HepG2 (cell line): ENCODE results near the gene CACNA2D3. TPM values are rescaled to one million over a fixed set of nuclear protein-coding genes. Genes with fewer than 3 reads are reported as not detected.

Source experiments
- ATAC-seq: fragments of 200-7000 bp; cut with Tn5 transposase; 3 replicates; pipeline ENCODE4 v1.9.1; 2020; ENCODE audit warnings: mild to moderate bottlenecking, moderate library complexity
- BruUV-seq: library from RNA; stranded (reverse); fragments of 400-500 nt; replicated peaks from 2 replicates; lab custom pipeline; 2021; lab: Mats Ljungman, UMichigan
- CTCF ChIA-PET: fragments of 300-600 bp; formaldehyde crosslinking; extraction: SDS; loops from one replicate; lab custom pipeline; 2021; ENCODE audit warnings: low total read pairs, inconsistent platforms, low intra/inter-chr PET ratio; lab: Yijun Ruan, JAX
- POLR2A ChIA-PET: fragments of 350-600 bp; sonication (Branson Sonifier 250); formaldehyde crosslinking; loops from one replicate; lab custom pipeline; 2020; ENCODE audit warnings: antibody characterized with exemption, inconsistent platforms; lab: Yijun Ruan, JAX
- DNase-seq: peaks from one replicate; pipeline ENCODE4 v3.0.0-alpha.2; 2015; ENCODE audit warnings: low spot score
- FAIRE-seq: peaks from 3 replicates; lab custom pipeline; 2011; peaks lifted over from hg19 to GRCh38; lab: Jason Lieb, UNC
- H2AFZ ChIP-seq: one replicate; pipeline ENCODE4 v1.6.1; 2011; ENCODE audit warnings: low read length, inconsistent platforms
- H3K27ac ChIP-seq: fragments of 300-600 bp; 3 replicates; pipeline ENCODE4 v1.8.0; 2011; ENCODE audit warnings: mixed run types, mild to moderate bottlenecking, mixed read lengths, low read length, inconsistent platforms; ENCODE audit not compliant: insufficient read depth; ENCODE audit errors: extremely low read length
- H3K27me3 ChIP-seq, 2 experiments: fragments of 200-600 bp in 1 of 2; 2 replicates in 1 of 2; 3 replicates in 1 of 2; pipeline versions ENCODE4 v1.6.0 to v1.8.0; 2011; ENCODE audit warnings: low read length in 2 of 2, mild to moderate bottlenecking in 2 of 2, moderate library complexity in 2 of 2, inconsistent platforms in 1 of 2; ENCODE audit not compliant: insufficient read depth in 2 of 2, control insufficient read depth in 1 of 2
- H3K36me3 ChIP-seq, 2 experiments: fragments of 200-600 bp in 1 of 2; replicated peaks in 1 of 2; 2 replicates in 1 of 2; 3 replicates in 1 of 2; pipeline versions ENCODE4 v1.5.1 to v1.8.0; 2011; ENCODE audit warnings: low read length in 2 of 2, inconsistent platforms in 1 of 2; ENCODE audit not compliant: insufficient read depth in 2 of 2, control insufficient read depth in 1 of 2
- H3K4me1 ChIP-seq: 2 replicates; pipeline ENCODE4 v1.5.1; 2012; ENCODE audit warnings: low read length, inconsistent platforms; ENCODE audit not compliant: insufficient read depth
- H3K4me2 ChIP-seq: 2 replicates; pipeline ENCODE4 v1.6.0; 2011; ENCODE audit warnings: low read depth, low read length, inconsistent platforms
- H3K4me3 ChIP-seq, 3 experiments: fragments of 200-600 bp in 1 of 3; sonication (generic), shearing (Covaris generic) in 1 of 3; replicated peaks in 1 of 3; 2 replicates each; pipeline ENCODE4 v1.5.1; 2011 to 2016; ENCODE audit warnings: low read length in 3 of 3, inconsistent platforms in 2 of 3, low read depth in 2 of 3, mild to moderate bottlenecking in 2 of 3, control low read depth in 1 of 3, mixed read lengths in 1 of 3; ENCODE audit not compliant: insufficient read depth in 1 of 3
- H3K79me2 ChIP-seq: one replicate; pipeline ENCODE4 v1.6.1; 2011; ENCODE audit warnings: low read length, inconsistent platforms; ENCODE audit not compliant: insufficient read depth
- H3K9ac ChIP-seq: 2 replicates; pipeline ENCODE4 v1.6.0; 2011; ENCODE audit warnings: mild to moderate bottlenecking, low read depth, low read length, inconsistent platforms; ENCODE audit not compliant: insufficient read depth
- H3K9me3 ChIP-seq: 2 replicates; pipeline ENCODE4 v1.5.1; 2012; ENCODE audit warnings: mild to moderate bottlenecking, low read length
- H4K20me1 ChIP-seq: 2 replicates; pipeline ENCODE4 v1.6.0; 2011; ENCODE audit warnings: inconsistent platforms, mild to moderate bottlenecking, low read length, moderate library complexity; ENCODE audit not compliant: insufficient read depth
- CBX5 ChIP-seq: sonication (generic); formaldehyde crosslinking; IDR thresholded peaks from 2 replicates; pipeline ENCODE4 v1.4.0; 2020; ENCODE audit warnings: missing genetic modification reagents, borderline replicate concordance
- SOX6 ChIP-seq, 2 experiments: fragments of 450-650 bp in 1 of 2; sonication (generic) in 1 of 2; formaldehyde crosslinking in 1 of 2; IDR thresholded peaks; 2 replicates each; pipeline versions ENCODE4 v1.4.0 to v1.6.1; 2017 to 2020; ENCODE audit warnings: antibody characterized with exemption in 1 of 2, mild to moderate bottlenecking in 1 of 2, missing genetic modification reagents in 1 of 2
- STAT5B ChIP-seq: sonication (generic); formaldehyde crosslinking; IDR thresholded peaks from 2 replicates; pipeline ENCODE4 v1.4.0; 2020; ENCODE audit warnings: missing genetic modification reagents
- ZKSCAN5 ChIP-seq: sonication (generic); formaldehyde crosslinking; IDR thresholded peaks from 2 replicates; pipeline ENCODE4 v1.5.1; 2020; ENCODE audit warnings: mild to moderate bottlenecking, missing genetic modification reagents
- ZNF331 ChIP-seq: sonication (generic); formaldehyde crosslinking; IDR thresholded peaks from 2 replicates; pipeline ENCODE4 v1.4.0; 2020; ENCODE audit warnings: missing genetic modification reagents
- ZNF546 ChIP-seq: sonication (generic); formaldehyde crosslinking; conservative IDR thresholded peaks from 2 replicates; pipeline ENCODE4 v1.8.1; 2023; ENCODE audit warnings: mild to moderate bottlenecking, missing genetic modification reagents
- WGBS: methylation state at CpG from one replicate; pipeline ENCODE4 v1.1.6; 2017; ENCODE audit warnings: low lambda C conversion rate; 5-methylcytosine and 5-hydroxymethylcytosine counted together
- in situ Hi-C: cut with HindIII; loops from 2 replicates; pipeline ENCODE4 v1.10.0; 2017; ENCODE audit warnings: low pct_unique_long_range_greater_than_20kb; ENCODE audit not compliant: extremely low pct_ligation_motif_present
- intact Hi-C: fragments of 100-400 bp; cut with micrococcal nuclease; formaldehyde crosslinking; loops from one replicate; pipeline ENCODE4 v1.10.0; 2022; ENCODE audit not compliant: unreplicated experiment
- polyA plus RNA-seq, 8 experiments: library from polyadenylated mRNA; depleted of rRNA in 3 of 8; stranded (reverse) in 7 of 8; unstranded in 1 of 8; fragments of >200 nt; fragmentation: Illumina TruSeq in 4 of 8; extraction: Trizol in 4 of 8; gene quantifications; 2 replicates each; pipeline versions ENCODE4 v1.2.1 to v1.2.3, GENCODE V29; 2011 to 2016; ENCODE audit warnings: low read depth in 4 of 8, missing spikeins in 1 of 8, mixed read lengths in 1 of 8; ENCODE audit not compliant: insufficient read depth in 1 of 8
- total RNA-seq, 5 experiments: library from RNA; depleted of rRNA; stranded (reverse); fragments of >200 nt; fragmentation: Illumina TruSeq; extraction: Trizol; gene quantifications; 2 replicates each; pipeline ENCODE4 v1.2.3, GENCODE V29; 2016; ENCODE audit warnings: low read depth in 1 of 5
- TF ChIP-seq, protein P1 (sequence below): sonication (generic); formaldehyde crosslinking; IDR thresholded peaks from 2 replicates; pipeline ENCODE4 v1.5.1; 2020; ENCODE audit warnings: mild to moderate bottlenecking, missing genetic modification reagents, moderate library complexity

Gene CACNA2D3
- total and polyA plus RNA-seq, 2 of the 13 experiments (the other 11 are each of a cell fraction or from before 2014, with no cell fraction given), result not detected

DNA sequence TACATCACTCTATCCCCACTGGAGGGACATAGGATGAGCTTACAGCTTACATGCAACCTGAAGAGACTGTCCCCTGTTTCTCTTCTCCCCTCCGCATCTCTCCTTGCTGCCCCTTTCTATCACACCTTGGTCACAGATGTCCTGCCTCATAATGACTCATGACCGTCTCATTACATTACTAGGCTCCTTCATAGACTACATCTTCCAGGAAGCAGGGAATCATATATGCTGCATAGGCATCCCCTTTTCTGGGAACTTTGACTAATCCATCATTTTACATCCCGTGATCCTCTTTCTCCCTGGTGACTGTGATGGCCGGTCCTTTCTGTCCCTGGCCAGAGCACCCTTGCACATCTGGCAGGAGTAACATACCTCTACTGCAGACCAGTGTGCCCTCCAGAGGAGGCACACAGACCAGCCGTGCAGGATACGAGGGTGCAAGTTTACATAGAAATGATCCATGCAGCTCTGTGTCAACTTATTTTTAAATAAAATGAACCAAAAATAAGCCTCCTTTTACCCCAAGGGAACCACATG lies 188.9 kb downstream of the CACNA2D3 start:
- no peak for TF ChIP-seq ZKSCAN5 (CRISPR knock-in tag)
- no peak for TF ChIP-seq STAT5B (CRISPR knock-in tag)
- WGBS, result 25% methylated on average over 6 of the region's 6 CpGs
- POLR2A ChIA-PET, result no interaction called here
- intact Hi-C loops (no loop called here), in situ Hi-C loops (no loop called here)
- no peak overlapping the region for H3K4me2 ChIP-seq
- FAIRE-seq (no peak), ATAC-seq (no peak), DNase-seq (no peak)
- no peaks in the 10 kb centered on the region for H4K20me1 ChIP-seq
- no peaks in the 10 kb centered on the region for H3K9me3 ChIP-seq
- H3K27me3 ChIP-seq, result peaks cover 0 to 3% of the 10 kb centered on the region in 2 experiments; a peak in 2 of 5 replicates
- H3K79me2 ChIP-seq, result no peaks in the 10 kb centered on the region
- no peak overlapping the region for H3K9ac ChIP-seq
- H3K27ac ChIP-seq, result no peak overlapping the region
- no peak overlapping the region for H2AFZ ChIP-seq
- no peaks in the 10 kb centered on the region for H3K4me1 ChIP-seq
- no TSS peak for BruUV-seq
- H3K4me3 ChIP-seq, result no peak overlapping the region
- no peaks in the 10 kb centered on the region for H3K36me3 ChIP-seq
- CTCF ChIA-PET, result no interaction called here

DNA sequence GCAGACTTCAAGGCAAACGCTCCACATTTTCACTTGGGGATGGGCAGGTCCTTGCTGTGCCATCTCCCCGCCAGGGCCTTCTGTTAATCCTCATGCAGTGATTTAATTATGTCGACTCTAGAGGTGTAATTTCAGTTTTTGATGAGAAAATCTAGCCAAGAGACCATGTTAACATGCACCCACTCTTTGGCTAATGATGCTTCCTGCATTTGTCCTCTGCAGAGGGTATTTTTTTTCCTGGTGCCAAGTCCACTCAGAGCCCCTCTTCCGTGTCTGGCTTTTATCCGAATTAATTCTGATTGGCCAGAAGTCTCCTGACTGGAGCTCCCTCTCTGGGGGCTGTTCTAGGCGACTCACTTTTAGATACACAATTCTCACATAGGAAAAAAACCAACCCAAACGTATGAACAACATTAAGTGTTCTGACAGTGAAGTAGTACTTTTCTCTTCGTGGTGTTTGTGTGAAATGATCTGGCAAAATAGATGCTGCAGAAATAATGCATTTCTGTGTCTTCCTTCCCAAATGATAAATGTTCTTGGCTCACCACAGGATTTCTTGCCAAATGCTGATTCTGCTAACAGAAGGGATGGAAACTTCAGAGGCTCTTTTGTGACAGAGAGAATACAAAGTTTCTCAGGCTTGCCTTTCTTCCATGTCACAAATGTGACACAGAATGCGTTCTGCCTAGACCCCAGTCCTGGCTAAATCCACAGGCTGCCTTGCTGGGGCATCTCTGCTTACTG lies 190.0 kb downstream of the CACNA2D3 start:
- Histone ChIP-seq H3K9me3 (no peaks in the 10 kb centered on the region), H3K9ac (no peak overlapping the region), H3K79me2 (no peaks in the 10 kb centered on the region), H3K27me3 (peaks cover 0 to 3% of the 10 kb centered on the region in 2 experiments; a peak in 2 of 5 replicates), H3K4me2 (no peak overlapping the region), H3K27ac (no peak overlapping the region), H3K4me1 (no peaks in the 10 kb centered on the region), H4K20me1 (no peaks in the 10 kb centered on the region), H3K4me3 (no peak overlapping the region), H2AFZ (no peak overlapping the region), H3K36me3 (no peaks in the 10 kb centered on the region)
- intact Hi-C loops (no loop called here), in situ Hi-C loops (no loop called here)
- ATAC-seq (no peak), DNase-seq (no peak), FAIRE-seq (no peak)
- WGBS, result 6% methylated on average over 9 of the region's 9 CpGs
- ChIA-PET CTCF (no interaction called here), POLR2A (no interaction called here)
- TF ChIP-seq CBX5 (CRISPR knock-in tag), result no peak
- no peak for TF ChIP-seq SOX6 (IDR thresholded peaks at IDR 0.05)
- TF ChIP-seq SOX6 (CRISPR knock-in tag; IDR thresholded peaks at IDR 0.05), result no peak
- TF ChIP-seq, protein P1, sequence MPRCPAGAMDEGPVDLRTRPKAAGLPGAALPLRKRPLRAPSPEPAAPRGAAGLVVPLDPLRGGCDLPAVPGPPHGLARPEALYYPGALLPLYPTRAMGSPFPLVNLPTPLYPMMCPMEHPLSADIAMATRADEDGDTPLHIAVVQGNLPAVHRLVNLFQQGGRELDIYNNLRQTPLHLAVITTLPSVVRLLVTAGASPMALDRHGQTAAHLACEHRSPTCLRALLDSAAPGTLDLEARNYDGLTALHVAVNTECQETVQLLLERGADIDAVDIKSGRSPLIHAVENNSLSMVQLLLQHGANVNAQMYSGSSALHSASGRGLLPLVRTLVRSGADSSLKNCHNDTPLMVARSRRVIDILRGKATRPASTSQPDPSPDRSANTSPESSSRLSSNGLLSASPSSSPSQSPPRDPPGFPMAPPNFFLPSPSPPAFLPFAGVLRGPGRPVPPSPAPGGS, result no peak
- no peak for TF ChIP-seq ZNF546 (CRISPR knock-in tag)
- TF ChIP-seq ZNF331, result no peak
- BruUV-seq, result no TSS peak
